ENCODE data around the gene SLC5A11.
"Not testable (repeated sequence)": the region's sequence is repeated elsewhere in the genome, so short reads cannot be mapped to it uniquely, and the experiment has no call there.

- TF ChIP-seq CTCF (optimal IDR thresholded peaks at IDR 0.05 in 1 of 3, IDR thresholded peaks at IDR 0.05 in 1 of 3, conservative IDR thresholded peaks at IDR 0.05 in 1 of 3; ENCODE audit: extremely low read depth in 1 of 3, insufficient read depth in 2 of 3, low read length in 3 of 3); EZH2 (IDR thresholded peaks at IDR 0.05; ENCODE audit: low read length): not testable (repeated sequence)
Measured at GRCh38 chr16:24897522-24897921, 51.8 kb downstream of the SLC5A11 start.

Data from keratinocyte (primary cell).